HUDEP-2 (cell line): ENCODE results near the gene CABS1.

ENCODE experiments used
- DNase-seq, 76 experiments: peaks; one replicate each; lab custom pipeline; 2025; ENCODE audit not compliant: unreplicated experiment in 76 of 76; lab: John Stamatoyannopoulos, UW

CABS1 gene

DNA sequence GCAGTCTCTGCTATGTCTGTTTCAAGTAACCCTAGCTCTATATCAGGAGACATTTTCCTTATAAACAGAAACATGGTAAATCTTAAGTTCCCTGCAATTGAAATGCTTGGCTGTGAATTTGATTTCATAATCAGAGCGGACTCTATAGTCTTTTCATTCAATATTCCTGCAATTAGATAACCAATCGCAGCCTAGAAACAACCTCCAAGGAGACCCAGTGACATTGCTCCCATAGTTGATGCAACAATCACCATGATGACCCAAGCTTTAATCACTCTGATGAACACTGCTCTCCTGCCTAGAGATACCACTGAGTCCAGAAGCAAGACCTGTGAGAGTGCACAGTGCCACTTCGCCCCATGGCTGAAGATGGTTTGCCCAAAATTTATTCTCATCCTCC, at the start of gene CABS1:
TSS of gene CABS1 (plus strand) at position 301 of the 400 bp plus-strand sequence. CDS start at position 360, 59 bp downstream.
- DNase-seq, result no peak

- DNase-seq, result no peak
Measured at GRCh38 chr4:70288651-70289050, 46.1 kb upstream of the CABS1 start.

DNA sequence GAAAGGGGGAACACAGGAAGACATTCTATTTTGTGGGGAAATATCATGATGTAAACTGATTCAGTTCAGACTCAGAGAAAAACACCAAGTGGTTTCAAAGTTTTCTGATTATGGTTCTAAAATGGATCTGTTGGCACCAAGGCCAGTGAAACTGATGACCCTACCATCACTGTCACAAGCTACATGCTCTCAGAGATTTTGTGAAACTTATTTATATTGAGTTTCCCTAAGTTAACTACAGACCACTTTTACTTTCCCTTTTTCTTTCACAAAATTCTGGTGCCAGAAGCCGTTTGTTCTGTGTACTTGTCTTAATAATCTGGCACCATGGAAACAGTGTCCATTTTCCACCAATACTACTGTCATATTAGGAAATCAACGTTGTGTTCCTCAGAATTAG, 43.4 kb upstream of the CABS1 start:
- no peak for DNase-seq

DNA sequence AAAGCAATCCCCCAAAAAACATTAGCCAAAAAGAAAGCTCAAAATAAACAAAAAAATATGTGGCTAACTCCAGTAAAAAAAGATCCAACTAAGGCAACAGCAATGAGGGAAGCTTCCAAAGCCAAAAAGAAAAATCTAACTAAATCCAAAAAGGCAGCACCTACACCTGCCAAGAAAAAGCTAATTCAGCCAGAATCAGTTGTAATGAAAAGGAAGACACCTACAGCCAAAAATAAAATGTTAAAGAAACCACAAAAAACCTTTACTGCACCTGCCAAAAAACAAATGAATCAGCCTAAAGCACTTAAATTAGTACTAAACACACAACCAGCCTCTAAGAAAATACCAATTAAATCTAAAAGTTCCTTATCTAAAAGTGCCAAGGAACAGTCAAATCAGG, 37.2 kb upstream of the CABS1 start:
- DNase-seq, result no peak

GRCh38 chr4:70298051-70298450, 36.7 kb upstream of the CABS1 start:
- DNase-seq, result no peak

DNA sequence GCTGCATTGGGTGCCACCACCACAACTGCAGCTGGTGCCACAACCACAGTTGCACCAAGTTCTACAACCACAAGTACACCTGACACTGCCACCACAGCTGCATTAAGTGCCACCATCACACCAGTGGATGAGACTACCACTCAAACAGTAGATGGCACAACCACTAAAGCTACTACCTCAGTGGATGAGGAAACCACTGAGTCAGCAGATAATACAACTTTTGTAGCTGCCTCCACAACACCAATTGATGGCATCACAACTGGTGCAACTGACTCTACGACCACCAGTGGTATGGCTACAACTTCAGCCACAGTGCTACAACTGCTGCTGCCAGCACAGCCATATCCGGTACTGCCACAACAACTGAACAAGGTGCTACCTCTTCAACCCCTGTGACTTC, 35.1 kb upstream of the CABS1 start:
- no peak for DNase-seq

- DNase-seq, result no peak
Measured at GRCh38 chr4:70300215-70300614, 34.6 kb upstream of the CABS1 start.

DNA sequence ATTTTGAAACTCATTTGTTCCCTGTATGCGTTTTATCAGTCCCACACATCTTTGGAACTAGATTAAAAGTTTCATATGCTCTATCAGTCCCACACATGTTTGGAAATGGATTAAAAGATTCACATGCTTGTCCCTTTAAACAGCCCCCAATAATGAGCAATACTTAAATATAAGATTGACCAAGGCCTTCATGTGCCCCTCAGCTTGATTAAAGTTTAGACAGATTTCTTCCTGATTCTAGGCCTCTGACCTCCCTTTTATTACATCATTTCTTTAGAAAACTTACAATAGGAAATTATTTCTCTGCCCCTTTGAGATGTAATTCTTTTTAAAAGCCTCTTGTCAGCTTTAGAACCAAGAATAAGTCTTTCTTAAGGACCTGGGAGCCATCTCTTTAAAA, 31.7 kb upstream of the CABS1 start:
- no peak for DNase-seq

DNA sequence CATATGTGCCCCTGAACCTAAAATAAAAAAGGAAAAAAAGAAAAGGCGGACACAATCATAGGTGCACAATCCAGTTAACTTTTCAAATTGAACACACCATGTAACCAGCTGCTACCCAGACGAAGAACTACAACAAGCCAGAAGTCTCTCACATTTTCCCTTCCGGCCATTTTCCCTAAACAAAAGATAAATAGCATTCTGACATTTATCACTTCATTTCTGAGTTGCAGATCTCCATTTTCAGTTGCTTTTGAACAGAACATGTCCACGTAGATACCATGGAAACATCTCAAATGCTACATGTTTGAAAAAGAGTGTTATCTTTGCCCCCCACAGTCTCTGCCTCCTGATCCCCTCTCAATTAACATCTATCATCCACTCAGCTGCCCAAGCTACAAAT, 29.2 kb upstream of the CABS1 start:
- no peak for DNase-seq

GRCh38 chr4:70306076-70306475, 28.7 kb upstream of the CABS1 start:
- no peak for DNase-seq

DNA sequence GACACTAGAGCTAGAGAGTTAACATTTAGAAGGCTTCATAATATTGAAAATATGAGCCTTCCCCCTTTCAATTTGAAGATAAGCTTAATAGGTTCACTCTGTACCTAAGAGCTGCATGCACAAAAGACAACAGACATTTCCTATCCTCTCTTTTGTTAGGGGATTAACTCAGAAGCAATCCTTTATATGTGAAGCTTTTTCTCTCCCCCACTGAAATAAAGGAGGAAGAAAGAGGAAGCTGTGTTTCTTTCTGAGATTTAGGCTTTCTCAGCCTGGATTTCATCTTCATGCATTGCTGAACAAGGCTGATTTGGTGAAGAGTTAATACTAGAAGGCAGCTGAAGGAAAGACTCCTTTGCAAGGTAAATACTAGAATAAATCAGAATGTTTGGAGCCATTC, 21.0 kb upstream of the CABS1 start:
- DNase-seq, result no peak

DNA sequence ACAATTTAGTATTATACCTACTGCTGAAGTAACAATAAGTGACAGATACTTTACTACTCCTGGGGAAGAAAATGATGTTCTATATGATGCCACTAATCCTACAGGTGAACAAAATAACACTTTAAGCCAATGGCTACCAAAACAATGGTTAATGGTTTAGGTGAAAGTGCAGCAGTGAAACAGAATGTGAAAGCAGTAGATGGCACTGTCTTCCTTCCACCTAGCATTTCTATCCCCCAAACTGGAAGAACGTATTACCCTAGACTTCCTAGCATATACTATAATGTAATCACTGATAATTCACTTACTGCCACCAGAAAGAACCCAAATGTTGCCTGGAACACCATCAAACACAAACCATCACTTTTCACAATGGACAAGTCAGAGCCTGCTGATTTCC, 18.9 kb upstream of the CABS1 start:
- DNase-seq, result no peak

GRCh38 chr4:70326052-70326451, 8.7 kb upstream of the CABS1 start:
- DNase-seq, result no peak

DNA sequence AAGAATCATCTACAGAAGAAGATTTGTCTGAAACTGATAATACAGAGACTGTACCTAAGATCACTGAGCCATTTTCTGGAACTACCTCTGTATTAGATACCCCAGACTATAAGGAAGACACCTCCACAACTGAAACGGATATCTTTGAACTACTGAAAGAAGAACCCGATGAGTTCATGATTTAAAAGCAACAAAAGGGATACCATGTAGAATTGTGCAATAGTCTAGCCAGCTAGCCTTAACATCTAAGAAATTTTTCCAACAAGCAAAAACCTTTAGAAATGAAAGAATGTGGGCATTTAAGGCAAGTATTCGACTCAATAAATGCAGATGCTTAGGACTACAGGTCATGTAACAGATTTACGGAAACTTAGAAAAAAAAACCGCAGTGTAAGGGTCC, 1.3 kb downstream of the CABS1 start:
- no peak for DNase-seq

- DNase-seq, result no peak
Measured at GRCh38 chr4:70337886-70338420, 3.2 kb downstream of the CABS1 start.

DNA sequence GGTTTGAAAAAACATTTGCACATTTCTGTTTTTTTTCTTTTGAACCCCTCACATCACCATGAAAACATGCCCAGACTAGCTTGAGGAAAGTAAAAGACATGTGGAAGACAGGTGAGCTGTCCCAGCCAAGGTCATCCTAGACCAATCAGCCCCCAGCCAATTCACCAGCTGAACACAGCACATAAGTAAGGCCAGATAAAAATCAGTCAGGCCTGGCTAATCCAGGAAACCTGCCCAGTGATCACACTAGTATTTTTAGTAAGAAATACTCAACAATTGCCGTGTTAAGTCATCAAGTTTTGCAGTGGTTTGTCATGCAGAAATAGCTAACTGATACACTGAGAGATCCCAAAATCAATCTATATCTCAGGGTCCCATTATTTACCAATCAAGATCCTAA, 21.4 kb downstream of the CABS1 start:
- no peak for DNase-seq

- no peak for DNase-seq
Measured at GRCh38 chr4:70359115-70359661, 24.4 kb downstream of the CABS1 start.

GRCh38 chr4:70360460-70360859, 25.7 kb downstream of the CABS1 start, which contains the start of gene SMR3A:
SMR3A (plus strand) TSS chr4:70360760; CDS start chr4:70362116, 1,356 bp downstream.
- DNase-seq, result no peak

DNA sequence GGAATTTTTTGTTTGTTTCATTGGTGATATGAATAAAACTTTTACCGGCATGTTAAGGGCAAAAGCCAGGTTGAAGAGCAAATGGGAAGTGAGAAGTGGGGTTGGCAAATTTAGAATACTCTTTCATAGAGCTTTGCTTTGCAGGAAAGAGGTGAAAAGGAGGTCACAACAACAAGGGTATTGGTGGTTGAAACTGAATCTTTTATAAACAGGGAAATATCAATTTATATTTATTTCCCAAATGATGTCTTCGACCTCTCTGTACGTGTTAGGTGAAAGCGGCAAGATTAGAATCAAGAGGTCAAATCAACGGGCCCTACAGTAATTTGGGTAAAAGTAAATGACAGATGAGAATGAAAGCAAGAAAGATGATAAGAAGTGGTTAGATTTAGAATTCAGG, 29.2 kb downstream of the CABS1 start:
- DNase-seq, result no peak

DNA sequence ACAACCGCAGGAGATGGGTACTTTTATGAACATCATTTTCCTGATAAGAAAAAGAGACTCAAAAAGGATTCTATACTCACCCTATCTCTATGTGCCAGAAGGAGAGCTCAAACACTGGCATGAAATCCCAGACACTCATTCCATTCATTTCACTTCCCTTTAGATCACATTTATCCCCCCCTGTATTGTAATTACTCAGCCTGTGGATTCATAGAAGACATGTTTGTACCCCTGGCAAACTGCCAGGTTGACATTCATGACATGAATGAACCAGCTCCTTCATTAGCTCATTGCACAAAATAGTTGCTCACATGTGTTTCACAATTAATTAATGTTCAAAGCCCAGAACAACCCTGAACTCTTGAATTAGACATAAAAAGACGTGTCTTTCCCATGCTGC, 30.7 kb downstream of the CABS1 start:
- no peak for DNase-seq

- no peak for DNase-seq
Measured at GRCh38 chr4:70367813-70368212, 33.0 kb downstream of the CABS1 start.

GRCh38 chr4:70371987-70372386, 37.2 kb downstream of the CABS1 start:
- DNase-seq, result no peak

- DNase-seq, result no peak
Measured at GRCh38 chr4:70372760-70373159, 38.0 kb downstream of the CABS1 start.
